Measurements from ENCODE around the gene ATG12.
"Not testable (repeated sequence)": the region's sequence is repeated elsewhere in the genome, so short reads cannot be mapped to it uniquely, and the experiment has no call there.

Gene ATG12

DNA sequence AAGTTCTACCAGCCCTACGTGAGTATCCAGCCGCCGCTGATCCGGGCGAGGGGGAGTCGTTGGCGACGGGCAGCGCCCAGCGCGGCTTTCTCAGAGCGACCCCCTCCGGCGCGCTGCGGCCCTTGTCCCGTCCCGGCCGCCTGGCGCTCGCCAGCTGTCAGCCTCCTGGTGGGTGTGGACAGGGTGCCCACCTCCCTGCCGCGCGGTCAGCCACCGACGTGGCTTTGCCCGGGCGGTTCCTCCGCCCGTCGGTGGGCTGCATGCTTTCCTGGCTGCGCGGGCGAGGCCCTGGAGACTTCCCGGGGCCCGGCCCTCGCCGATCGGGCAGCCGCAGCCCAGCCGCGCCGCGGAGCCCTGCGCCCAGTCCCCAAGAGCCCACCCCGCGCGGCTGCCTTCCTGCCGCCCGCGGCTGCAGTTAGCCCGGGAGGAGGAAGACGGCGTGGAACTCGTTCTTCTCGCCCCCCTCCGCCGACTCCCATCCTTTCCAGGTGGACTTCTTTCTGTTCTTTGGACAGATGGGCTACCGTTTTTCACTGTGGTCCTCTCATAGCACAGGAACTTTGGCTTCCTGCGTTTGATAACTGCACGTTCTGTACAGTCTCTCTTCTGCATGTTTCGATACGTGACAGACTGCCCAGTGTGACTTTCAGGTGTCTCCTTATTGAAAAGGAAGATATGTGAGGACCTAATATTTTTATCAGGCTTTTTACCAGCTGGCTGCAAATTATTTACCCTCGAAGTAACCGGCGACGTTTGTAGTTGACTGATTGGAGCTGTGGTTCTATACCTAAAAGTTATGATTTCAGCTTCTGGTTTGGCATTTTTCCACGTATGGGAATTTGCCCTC lies 947 bp upstream of the ATG12 start:
- Histone ChIP-seq H3K4me1 (ENCODE audit: control insufficient read depth in 1 of 2, insufficient read depth in 2 of 2, low read length in 2 of 2) (peaks cover 6 to 46% of the 10 kb centered on the region in 2 donors), H3K27me3 (ENCODE audit: low read depth, low read length) (no peaks in the 10 kb centered on the region), H3K36me3 (ENCODE audit: control insufficient read depth in 1 of 2, insufficient read depth in 2 of 2, low read length in 2 of 2) (peaks cover 0 to 7% of the 10 kb centered on the region in 2 donors), H3K9me3 (ENCODE audit: control insufficient read depth in 1 of 2, low read length in 2 of 2) (no peaks in the 10 kb centered on the region), H3K27ac (ENCODE audit: low read length) (peak overlapping the region; percentile 65), H3K4me3 (ENCODE audit: low read depth in 1 of 2, low read length in 2 of 2) (peak overlapping the region; percentile 96)

DNA sequence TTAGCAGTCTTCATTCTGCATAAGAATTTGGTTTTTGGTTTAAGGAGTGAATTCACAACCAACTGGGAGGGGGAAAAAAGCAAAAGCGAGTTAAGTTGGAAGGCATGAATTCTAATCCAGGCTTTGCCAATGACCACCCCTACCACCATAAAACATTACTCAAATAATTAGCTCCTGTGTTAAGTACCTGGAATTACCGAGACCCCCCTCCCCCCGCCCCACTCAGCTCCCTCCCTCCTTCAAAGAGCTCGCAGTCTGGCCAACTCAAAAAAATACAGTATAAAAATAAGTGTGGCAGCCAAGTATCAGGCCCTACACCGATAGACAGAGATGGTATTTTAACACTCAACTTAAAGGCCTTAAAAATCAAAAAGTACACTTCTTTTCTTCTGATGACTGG lies 492 bp downstream of the ATG12 start:
- peaks cover 6 to 46% of the 10 kb centered on the region in 2 donors for H3K4me1 ChIP-seq (ENCODE audit: control insufficient read depth in 1 of 2, insufficient read depth in 2 of 2, low read length in 2 of 2)
- H3K36me3 ChIP-seq (ENCODE audit: control insufficient read depth in 1 of 2, insufficient read depth in 2 of 2, low read length in 2 of 2) = peaks cover 5 to 10% of the 10 kb centered on the region in 2 donors
- H3K4me3 ChIP-seq (ENCODE audit: low read depth in 1 of 2, low read length in 2 of 2) = peak overlapping the region; percentile 96
- H3K9me3 ChIP-seq (ENCODE audit: control insufficient read depth in 1 of 2, low read length in 2 of 2) = no peaks in the 10 kb centered on the region
- H3K27ac ChIP-seq (ENCODE audit: low read length) = peak overlapping the region; percentile 91
- H3K27me3 ChIP-seq (ENCODE audit: low read depth, low read length) = no peaks in the 10 kb centered on the region

DNA sequence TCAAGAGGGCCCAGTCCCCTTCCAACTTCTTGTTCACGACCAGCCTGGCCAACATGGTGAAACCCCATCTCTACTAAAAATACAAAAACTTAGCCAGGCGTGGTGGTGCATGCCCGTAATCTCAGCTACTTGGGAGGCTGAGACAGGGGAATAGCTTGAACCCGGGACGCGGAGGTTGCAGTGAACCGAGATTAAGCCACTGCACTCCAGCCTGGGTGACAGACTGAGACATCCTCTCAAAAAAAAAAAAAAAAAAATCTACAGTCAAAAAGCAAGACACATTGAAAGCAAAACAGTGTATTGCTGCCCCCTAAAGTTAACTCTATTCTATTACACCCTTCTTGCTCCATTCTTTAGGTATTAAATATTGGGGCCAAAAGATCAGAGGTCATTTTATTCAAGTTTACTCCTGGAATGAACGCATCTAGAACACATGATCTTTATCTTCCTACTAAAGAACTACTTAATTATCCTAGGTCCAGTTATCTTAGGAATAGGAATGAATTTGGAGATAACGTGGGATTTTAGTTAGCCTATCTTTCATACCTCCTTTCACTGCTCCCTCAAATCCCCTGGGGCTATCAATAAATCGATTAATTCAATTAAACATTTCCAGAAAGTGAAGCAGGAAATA lies 2.4 kb downstream of the ATG12 start:
- peaks cover 20 to 21% of the 10 kb centered on the region in 2 donors for H3K36me3 ChIP-seq (ENCODE audit: control insufficient read depth in 1 of 2, insufficient read depth in 2 of 2, low read length in 2 of 2)
- peak overlapping the region; percentile 52 for H3K27ac ChIP-seq (ENCODE audit: low read length)
- H3K4me3 ChIP-seq (ENCODE audit: low read depth in 1 of 2, low read length in 2 of 2) = peak overlapping the region in 1 of 2 donors; percentile 25
- no peaks in the 10 kb centered on the region for H3K9me3 ChIP-seq (ENCODE audit: control insufficient read depth in 1 of 2, low read length in 2 of 2)
- H3K4me1 ChIP-seq (ENCODE audit: control insufficient read depth in 1 of 2, insufficient read depth in 2 of 2, low read length in 2 of 2) = peaks cover 6 to 39% of the 10 kb centered on the region in 2 donors
- no peaks in the 10 kb centered on the region for H3K27me3 ChIP-seq (ENCODE audit: low read depth, low read length)

DNA sequence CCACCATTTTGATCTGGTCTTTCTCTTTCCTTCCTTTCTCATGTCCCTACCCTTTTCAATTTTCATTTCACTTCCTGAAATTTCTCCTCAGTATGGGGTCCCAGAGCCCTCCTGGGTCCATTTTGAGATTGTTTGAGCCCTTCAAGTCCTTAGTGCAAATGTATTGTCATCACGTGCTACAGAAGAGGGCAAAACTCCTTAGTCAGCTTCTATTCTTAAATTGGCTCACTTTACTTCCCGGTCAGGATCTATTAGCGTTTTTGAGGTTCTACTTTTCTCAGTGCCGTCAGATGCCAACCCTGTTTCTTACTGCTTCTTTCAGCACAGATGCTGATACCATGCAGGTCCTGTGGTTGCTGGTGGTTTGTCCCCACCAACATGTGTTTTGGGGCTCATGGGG lies 5.9 kb downstream of the ATG12 start:
- H3K27ac ChIP-seq (ENCODE audit: low read length) = no peak overlapping the region
- H3K36me3 ChIP-seq (ENCODE audit: control insufficient read depth in 1 of 2, insufficient read depth in 2 of 2, low read length in 2 of 2) = peaks cover 25 to 34% of the 10 kb centered on the region in 2 donors
- H3K27me3 ChIP-seq (ENCODE audit: low read depth, low read length) = no peaks in the 10 kb centered on the region
- H3K9me3 ChIP-seq (ENCODE audit: control insufficient read depth in 1 of 2, low read length in 2 of 2) = no peaks in the 10 kb centered on the region
- peaks cover 0 to 23% of the 10 kb centered on the region in 2 donors for H3K4me1 ChIP-seq (ENCODE audit: control insufficient read depth in 1 of 2, insufficient read depth in 2 of 2, low read length in 2 of 2)
- H3K4me3 ChIP-seq (ENCODE audit: low read depth in 1 of 2, low read length in 2 of 2) = no peak overlapping the region

DNA sequence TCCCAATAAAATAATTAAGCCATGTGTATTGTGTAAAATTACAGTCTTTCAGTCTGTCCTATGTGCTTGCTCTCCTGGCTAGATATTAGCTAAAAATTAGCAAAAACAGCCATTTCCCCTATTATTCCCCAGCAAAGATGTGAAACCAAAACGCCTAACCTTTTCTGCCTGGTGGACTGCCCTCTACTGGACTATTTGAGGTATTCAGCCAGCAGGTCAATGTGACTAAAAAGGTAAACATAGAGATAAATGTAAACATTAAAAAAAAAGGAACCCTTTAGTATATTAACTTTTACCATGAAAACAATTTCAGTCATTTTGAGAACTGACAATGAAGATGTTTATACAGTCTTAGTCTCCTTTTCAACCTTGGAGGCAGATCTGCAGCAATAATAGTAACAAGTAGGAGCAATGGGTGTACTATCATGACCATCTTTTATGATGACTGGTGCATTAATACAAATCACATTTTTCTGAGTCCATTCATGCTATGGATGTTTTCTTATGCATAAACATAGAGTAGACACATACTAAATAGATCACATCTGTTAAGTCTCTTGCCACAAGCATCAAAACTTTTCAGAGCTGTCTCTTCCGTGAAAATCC lies 10.1 kb downstream of the ATG12 start:
- Histone ChIP-seq H3K4me3 (ENCODE audit: low read depth in 1 of 2, low read length in 2 of 2) (no peak overlapping the region), H3K36me3 (ENCODE audit: control insufficient read depth in 1 of 2, insufficient read depth in 2 of 2, low read length in 2 of 2) (peaks cover 43 to 48% of the 10 kb centered on the region in 2 donors), H3K4me1 (ENCODE audit: control insufficient read depth in 1 of 2, insufficient read depth in 2 of 2, low read length in 2 of 2) (no peaks in the 10 kb centered on the region), H3K27ac (ENCODE audit: low read length) (no peak overlapping the region), H3K27me3 (ENCODE audit: low read depth, low read length) (no peaks in the 10 kb centered on the region), H3K9me3 (ENCODE audit: control insufficient read depth in 1 of 2, low read length in 2 of 2) (no peaks in the 10 kb centered on the region)

DNA sequence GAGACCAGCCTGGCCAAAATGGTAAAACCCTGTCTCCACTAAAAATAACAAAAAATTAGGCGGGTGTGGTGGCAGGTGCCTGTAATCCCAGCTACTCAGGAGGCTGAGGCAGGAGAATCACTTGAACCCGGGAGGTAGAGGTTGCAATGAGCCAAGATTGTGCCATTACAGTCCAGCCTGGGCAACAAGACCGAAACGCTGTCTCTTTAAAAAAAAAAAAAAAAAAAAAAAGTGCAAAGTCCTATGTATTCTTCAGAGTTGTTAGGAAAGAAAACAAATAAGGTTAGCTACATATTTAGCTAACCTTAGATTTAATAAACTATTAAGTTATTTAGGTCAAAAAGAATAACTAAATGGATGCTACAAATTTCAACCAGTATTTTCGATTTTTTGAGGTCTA lies 11.5 kb downstream of the ATG12 start:
- H3K4me1 ChIP-seq (ENCODE audit: control insufficient read depth in 1 of 2, insufficient read depth in 2 of 2, low read length in 2 of 2) = no peaks in the 10 kb centered on the region
- H3K36me3 ChIP-seq (ENCODE audit: control insufficient read depth in 1 of 2, insufficient read depth in 2 of 2, low read length in 2 of 2) = peaks cover 31 to 44% of the 10 kb centered on the region in 2 donors
- H3K27me3 ChIP-seq (ENCODE audit: low read depth, low read length) = no peaks in the 10 kb centered on the region
- H3K27ac ChIP-seq (ENCODE audit: low read length) = no peak overlapping the region
- H3K4me3 ChIP-seq (ENCODE audit: low read depth in 1 of 2, low read length in 2 of 2) = no peak overlapping the region
- H3K9me3 ChIP-seq (ENCODE audit: control insufficient read depth in 1 of 2, low read length in 2 of 2) = no peaks in the 10 kb centered on the region

DNA sequence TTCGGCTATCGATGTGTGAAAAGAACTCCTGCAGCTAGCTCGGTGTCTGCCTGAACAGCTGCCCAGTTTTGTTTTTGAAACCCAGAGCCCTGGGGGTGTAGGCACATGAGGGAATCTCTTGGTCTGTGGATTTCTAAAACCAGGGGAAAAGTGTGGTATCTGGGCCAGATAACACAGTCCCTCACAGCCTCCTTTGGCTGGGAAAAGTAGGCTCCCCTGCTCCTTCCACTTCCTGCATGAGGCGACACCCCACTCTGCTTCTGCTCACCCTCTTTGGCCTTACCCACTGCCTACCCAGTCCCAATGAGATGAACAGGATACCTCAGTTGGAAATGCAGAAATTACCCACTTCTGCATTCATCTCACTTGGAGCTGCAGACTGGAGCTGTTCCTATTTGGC lies 15.4 kb downstream of the ATG12 start:
- Histone ChIP-seq H3K27ac (ENCODE audit: low read length) (no peak overlapping the region), H3K9me3 (ENCODE audit: control insufficient read depth in 1 of 2, low read length in 2 of 2) (no peaks in the 10 kb centered on the region), H3K36me3 (ENCODE audit: control insufficient read depth in 1 of 2, insufficient read depth in 2 of 2, low read length in 2 of 2) (peaks cover 10 to 27% of the 10 kb centered on the region in 2 donors), H3K4me1 (ENCODE audit: control insufficient read depth in 1 of 2, insufficient read depth in 2 of 2, low read length in 2 of 2) (no peaks in the 10 kb centered on the region), H3K27me3 (ENCODE audit: low read depth, low read length) (no peaks in the 10 kb centered on the region), H3K4me3 (ENCODE audit: low read depth in 1 of 2, low read length in 2 of 2) (no peak overlapping the region)

DNA sequence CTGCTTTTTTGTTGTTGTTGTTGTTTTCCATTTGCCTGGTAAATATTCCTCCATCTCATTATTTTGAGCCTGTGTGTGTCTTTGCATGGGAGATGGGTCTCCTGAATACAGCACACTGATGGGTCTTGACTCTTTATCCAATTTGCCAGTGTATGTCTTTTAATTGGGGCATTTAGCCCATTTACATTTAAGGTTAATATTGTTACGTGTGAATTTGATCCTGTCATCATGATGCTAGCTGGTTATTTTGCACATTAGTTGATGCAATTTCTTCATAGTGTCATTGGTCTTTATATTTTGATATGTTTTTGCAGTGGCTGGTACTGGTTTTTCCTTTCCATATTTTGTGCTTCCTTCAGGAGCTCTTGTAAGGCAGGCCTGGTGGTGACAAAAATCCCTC lies 16.4 kb downstream of the ATG12 start:
- not testable (repeated sequence) for H3K4me3 ChIP-seq (ENCODE audit: low read depth in 1 of 2, low read length in 2 of 2); H3K27me3 ChIP-seq (ENCODE audit: low read depth, low read length); H3K9me3 ChIP-seq (ENCODE audit: control insufficient read depth in 1 of 2, low read length in 2 of 2); H3K4me1 ChIP-seq (ENCODE audit: control insufficient read depth in 1 of 2, insufficient read depth in 2 of 2, low read length in 2 of 2); H3K27ac ChIP-seq (ENCODE audit: low read length)
- peaks cover 10 to 27% of the 10 kb centered on the region in 2 donors for H3K36me3 ChIP-seq (ENCODE audit: control insufficient read depth in 1 of 2, insufficient read depth in 2 of 2, low read length in 2 of 2)

DNA sequence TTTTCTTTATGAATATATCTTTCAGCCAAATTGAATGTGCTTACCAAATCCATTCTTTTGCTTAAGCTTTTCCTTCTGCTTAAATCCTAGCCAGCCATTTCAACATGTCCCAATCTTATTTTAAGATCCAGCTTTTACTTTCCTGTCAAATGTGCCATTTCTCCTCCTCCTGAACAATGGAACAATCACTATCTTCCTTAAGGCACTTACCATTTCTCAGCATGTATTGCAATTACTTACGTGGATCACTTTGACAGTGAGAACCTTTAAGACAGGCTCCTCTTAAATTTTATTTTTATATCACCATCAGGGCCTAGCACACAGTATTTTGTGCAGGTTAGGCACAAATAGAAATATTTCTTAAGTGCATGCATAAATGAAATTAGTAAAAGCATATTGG lies 20.5 kb downstream of the ATG12 start:
- H3K36me3 ChIP-seq (ENCODE audit: control insufficient read depth in 1 of 2, insufficient read depth in 2 of 2, low read length in 2 of 2) = no peaks in the 10 kb centered on the region
- no peak overlapping the region for H3K4me3 ChIP-seq (ENCODE audit: low read depth in 1 of 2, low read length in 2 of 2)
- H3K9me3 ChIP-seq (ENCODE audit: control insufficient read depth in 1 of 2, low read length in 2 of 2) = no peaks in the 10 kb centered on the region
- H3K27ac ChIP-seq (ENCODE audit: low read length) = no peak overlapping the region
- peaks cover 0 to 5% of the 10 kb centered on the region in 2 donors for H3K4me1 ChIP-seq (ENCODE audit: control insufficient read depth in 1 of 2, insufficient read depth in 2 of 2, low read length in 2 of 2)
- peaks cover 7% of the 10 kb centered on the region for H3K27me3 ChIP-seq (ENCODE audit: low read depth, low read length)

DNA sequence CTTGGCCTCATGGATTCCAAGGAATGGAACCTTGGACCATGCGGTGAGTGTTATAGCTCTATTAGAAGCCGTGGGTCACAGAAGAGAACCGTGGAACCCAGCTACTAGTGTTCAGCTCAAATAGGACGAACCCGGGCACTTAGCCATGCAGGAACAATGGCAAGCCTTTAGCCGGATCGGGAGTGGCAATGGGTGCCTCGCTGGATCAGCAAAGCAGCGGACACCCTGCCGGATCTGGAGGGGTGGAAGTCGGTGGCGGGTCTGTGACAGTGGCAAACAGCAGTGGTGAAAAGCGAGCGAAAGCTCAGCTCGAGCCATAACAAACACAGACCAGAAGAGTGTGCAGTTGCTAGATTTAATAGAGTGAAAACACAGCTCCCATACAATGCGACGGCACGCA lies 22.5 kb downstream of the ATG12 start:
- Histone ChIP-seq H3K27me3 (ENCODE audit: low read depth, low read length) (peaks cover 26% of the 10 kb centered on the region), H3K4me1 (ENCODE audit: control insufficient read depth in 1 of 2, insufficient read depth in 2 of 2, low read length in 2 of 2) (peaks cover 0 to 13% of the 10 kb centered on the region in 2 donors), H3K36me3 (ENCODE audit: control insufficient read depth in 1 of 2, insufficient read depth in 2 of 2, low read length in 2 of 2) (no peaks in the 10 kb centered on the region), H3K9me3 (ENCODE audit: control insufficient read depth in 1 of 2, low read length in 2 of 2) (peaks cover 0 to 4% of the 10 kb centered on the region in 2 donors), H3K27ac (ENCODE audit: low read length) (no peak overlapping the region), H3K4me3 (ENCODE audit: low read depth in 1 of 2, low read length in 2 of 2) (no peak overlapping the region)

DNA sequence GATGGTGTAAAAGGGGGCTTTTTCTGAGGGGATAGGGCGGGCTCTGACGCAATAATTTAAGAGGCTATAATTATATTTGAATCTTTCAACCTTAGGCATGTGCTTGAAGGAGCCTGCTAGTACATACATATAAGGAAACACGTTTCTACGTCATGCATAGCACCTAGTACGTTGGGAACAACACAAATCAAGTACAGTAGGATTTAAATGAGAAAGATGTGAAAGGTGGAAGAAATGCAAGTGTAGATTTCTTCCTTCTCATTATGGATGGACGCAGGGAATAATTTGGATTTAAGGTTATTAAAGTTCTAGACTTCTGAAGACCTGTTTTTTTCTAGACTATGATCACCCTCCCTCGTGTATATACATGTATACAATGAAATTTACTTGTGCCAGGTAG lies 24.0 kb downstream of the ATG12 start:
- no peaks in the 10 kb centered on the region for H3K36me3 ChIP-seq (ENCODE audit: control insufficient read depth in 1 of 2, insufficient read depth in 2 of 2, low read length in 2 of 2)
- H3K4me1 ChIP-seq (ENCODE audit: control insufficient read depth in 1 of 2, insufficient read depth in 2 of 2, low read length in 2 of 2) = peaks cover 0 to 13% of the 10 kb centered on the region in 2 donors
- H3K27ac ChIP-seq (ENCODE audit: low read length) = no peak overlapping the region
- H3K4me3 ChIP-seq (ENCODE audit: low read depth in 1 of 2, low read length in 2 of 2) = no peak overlapping the region
- H3K9me3 ChIP-seq (ENCODE audit: control insufficient read depth in 1 of 2, low read length in 2 of 2) = peaks cover 0 to 4% of the 10 kb centered on the region in 2 donors
- peaks cover 31% of the 10 kb centered on the region for H3K27me3 ChIP-seq (ENCODE audit: low read depth, low read length)

All from muscle layer of duodenum (tissue), 2 donors.